Ishikawa (cell line): ENCODE measurements around the gene CCAR1.

Source experiments
- EGR1 ChIP-seq: IDR thresholded peaks from 2 replicates; pipeline ENCODE4 v1.6.1; 2012
- NFIC ChIP-seq: IDR thresholded peaks from 2 replicates; pipeline ENCODE4 v1.6.1; 2012
- REST ChIP-seq: IDR thresholded peaks from 2 replicates; pipeline ENCODE4 v1.6.1; 2012; ENCODE audit warnings: low read depth, mild to moderate bottlenecking
- USF1 ChIP-seq: IDR thresholded peaks from 2 replicates; pipeline ENCODE4 v1.6.1; 2012

- TF ChIP-seq REST (no peak), EGR1 (no peak), USF1 (no peak), NFIC (no peak)
These were observed 36.6 kb upstream of the CCAR1 start for GRCh38 chr10:68684413-68684812.
